ENCODE data around the gene FIG4.

The FIG4 gene

GRCh38 chr6:109874621-109875020, 183.5 kb downstream of the FIG4 start:
- no peak for TF ChIP-seq CTCF (IDR thresholded peaks at IDR 0.05; ENCODE audit: control insufficient read depth, insufficient read depth, low read depth, low read length, missing control alignments)
- no peak for DNase-seq (ENCODE audit: low read depth)
- no peak overlapping the region for H3K4me3 ChIP-seq (ENCODE audit: control insufficient read depth, low read depth, low read length)
